RWPE1 (cell line): ENCODE measurements around the gene ECHS1.

Experiments used
- CTCF ChIA-PET: fragments of 350-600 bp; sonication (Branson Sonifier 250); formaldehyde crosslinking; extraction: SDS; loops from one replicate; lab custom pipeline; 2021; lab: Yijun Ruan, JAX
- POLR2A ChIA-PET: fragments of 400-600 bp; formaldehyde crosslinking; extraction: SDS; loops from one replicate; lab custom pipeline; 2020; ENCODE audit warnings: antibody characterized with exemption; ENCODE audit not compliant: low non-redundant PET; lab: Yijun Ruan, JAX
- DNase-seq: peaks from one replicate; pipeline ENCODE4 v3.0.0; 2012; ENCODE audit warnings: low spot score
- H3K27ac ChIP-seq: fragments of 450-650 bp; 2 replicates; pipeline ENCODE4 v1.5.1; 2017
- TF ChIP-seq, protein P1 (sequence below): fragments of 450-650 bp; conservative IDR thresholded peaks from 2 replicates; pipeline ENCODE4 v1.5.1; 2017; ENCODE audit warnings: low read depth, mild to moderate bottlenecking

Gene ECHS1

DNA sequence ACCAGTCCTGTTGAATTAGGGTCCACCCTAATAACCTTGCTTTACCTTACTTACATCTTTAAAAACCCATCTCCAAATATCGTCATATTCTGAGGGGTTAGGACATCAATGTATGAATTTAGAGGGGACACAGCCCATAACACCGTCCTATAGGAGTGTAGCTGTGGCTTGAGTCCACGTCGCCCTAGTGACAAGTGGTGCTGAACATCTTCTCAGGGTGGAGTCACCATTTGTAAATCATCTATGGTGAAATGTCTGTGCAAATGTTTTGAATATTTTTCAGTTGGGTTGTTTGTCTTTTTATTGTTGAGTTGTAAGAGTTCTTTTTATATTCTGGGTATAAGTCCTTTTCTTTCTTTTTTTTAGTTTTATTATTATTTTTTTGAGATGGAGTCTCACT, 31.2 kb downstream of the ECHS1 start:
- ChIA-PET CTCF (interaction anchor here (2.3 kb wide), 1 partner anchor 12 kb away, joined by 13 read pairs; no protein-coding TSS in a partner anchor), POLR2A (no interaction called here)
- TF ChIP-seq, protein P1, sequence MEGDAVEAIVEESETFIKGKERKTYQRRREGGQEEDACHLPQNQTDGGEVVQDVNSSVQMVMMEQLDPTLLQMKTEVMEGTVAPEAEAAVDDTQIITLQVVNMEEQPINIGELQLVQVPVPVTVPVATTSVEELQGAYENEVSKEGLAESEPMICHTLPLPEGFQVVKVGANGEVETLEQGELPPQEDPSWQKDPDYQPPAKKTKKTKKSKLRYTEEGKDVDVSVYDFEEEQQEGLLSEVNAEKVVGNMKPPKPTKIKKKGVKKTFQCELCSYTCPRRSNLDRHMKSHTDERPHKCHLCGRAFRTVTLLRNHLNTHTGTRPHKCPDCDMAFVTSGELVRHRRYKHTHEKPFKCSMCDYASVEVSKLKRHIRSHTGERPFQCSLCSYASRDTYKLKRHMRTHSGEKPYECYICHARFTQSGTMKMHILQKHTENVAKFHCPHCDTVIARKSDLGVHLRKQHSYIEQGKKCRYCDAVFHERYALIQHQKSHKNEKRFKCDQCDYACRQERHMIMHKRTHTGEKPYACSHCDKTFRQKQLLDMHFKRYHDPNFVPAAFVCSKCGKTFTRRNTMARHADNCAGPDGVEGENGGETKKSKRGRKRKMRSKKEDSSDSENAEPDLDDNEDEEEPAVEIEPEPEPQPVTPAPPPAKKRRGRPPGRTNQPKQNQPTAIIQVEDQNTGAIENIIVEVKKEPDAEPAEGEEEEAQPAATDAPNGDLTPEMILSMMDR: no peak

GRCh38 chr10:133339708-133340380, 33.3 kb downstream of the ECHS1 start:
- DNase-seq: no peak
- TF ChIP-seq, protein P1: no peak
- ChIA-PET CTCF (interaction anchor here (2.3 kb wide), 1 partner anchor 10 kb away, joined by 13 read pairs; no protein-coding TSS in a partner anchor), POLR2A (no interaction called here)
- no peak overlapping the region for H3K27ac ChIP-seq

More for the DNA sequence above, 31.2 kb downstream of the ECHS1 start:
- no peak for DNase-seq
- H3K27ac ChIP-seq: no peak overlapping the region

GRCh38 chr10:133338080-133339071, 34.8 kb downstream of the ECHS1 start:
- DNase-seq: no peak
- TF ChIP-seq, protein P1: no peak
- ChIA-PET CTCF (no interaction called here), POLR2A (no interaction called here)
- no peak overlapping the region for H3K27ac ChIP-seq

GRCh38 chr10:133337370-133337725, 35.8 kb downstream of the ECHS1 start:
- POLR2A ChIA-PET: no interaction called here
- TF ChIP-seq, protein P1: no peak
- H3K27ac ChIP-seq: no peak overlapping the region
- CTCF ChIA-PET: interaction anchor here (1.0 kb wide), 1 partner anchor 18 kb away, joined by 3 read pairs; no protein-coding TSS in a partner anchor
- no peak for DNase-seq

- TF ChIP-seq, protein P1: no peak
- POLR2A ChIA-PET: interaction anchor here (0.5 kb wide), 1 partner anchor 12 kb away, joined by 3 read pairs; no protein-coding TSS in a partner anchor
- H3K27ac ChIP-seq: no peak within 1 kb of the TSS
- DNase-seq: peak; percentile 75
- CTCF ChIA-PET: interaction anchor here (1.0 kb wide), 1 partner anchor 18 kb away, joined by 3 read pairs; no protein-coding TSS in a partner anchor
Observed at GRCh38 chr10:133336577-133337369, 36.4 kb downstream of the ECHS1 start, which contains the start of gene CALY. TSS of gene CALY (minus strand) at chr10:133336896. CDS start at chr10:133328989, 7,907 bp downstream.
